HepG2 (cell line): ENCODE measurements around the gene ATP6V0A1. TPM values are rescaled to one million over a fixed set of nuclear protein-coding genes. Genes with fewer than 3 reads are reported as not detected.

Experiments used
- ATF2 ChIP-seq: sonication (generic); formaldehyde crosslinking; IDR thresholded peaks from 2 replicates; pipeline ENCODE4 v1.4.0; 2020; ENCODE audit warnings: missing genetic modification reagents
- IKZF5 ChIP-seq: IDR thresholded peaks from 2 replicates; pipeline ENCODE4 v1.6.1; 2018; ENCODE audit warnings: missing genetic modification reagents, mild to moderate bottlenecking, missing compliant biosample characterization
- MED1 ChIP-seq: sonication (generic); formaldehyde crosslinking; IDR thresholded peaks from 2 replicates; pipeline ENCODE4 v1.4.0; 2020; ENCODE audit warnings: missing genetic modification reagents
- MYC ChIP-seq: sonication (generic); formaldehyde crosslinking; IDR thresholded peaks from 2 replicates; pipeline ENCODE4 v1.9.0; 2021; ENCODE audit warnings: missing genetic modification reagents, borderline replicate concordance
- PRDM10 ChIP-seq: sonication (generic); formaldehyde crosslinking; IDR thresholded peaks from 2 replicates; pipeline ENCODE4 v1.4.0; 2020; ENCODE audit warnings: low read depth, missing genetic modification reagents
- TRIM24 ChIP-seq: sonication (generic); formaldehyde crosslinking; IDR thresholded peaks from 2 replicates; pipeline ENCODE4 v1.8.0; 2022; ENCODE audit warnings: mild to moderate bottlenecking, missing genetic modification reagents
- XRCC5 ChIP-seq: fragments of 200-400 bp; formaldehyde crosslinking; optimal IDR thresholded peaks from 2 replicates; pipeline ENCODE3; 2017; ENCODE audit warnings: mild to moderate bottlenecking, low read length
- ZFP37 ChIP-seq: sonication (generic); formaldehyde crosslinking; IDR thresholded peaks from 2 replicates; pipeline ENCODE4 v1.4.0; 2020; ENCODE audit warnings: missing genetic modification reagents, borderline replicate concordance
- ZHX2 ChIP-seq, 2 experiments: sonication (generic) in 1 of 2; formaldehyde crosslinking in 1 of 2; IDR thresholded peaks; 2 replicates each; pipeline versions ENCODE4 v1.6.1 to v1.9.0; 2014 to 2022; ENCODE audit warnings: antibody characterized with exemption in 1 of 2, borderline replicate concordance in 1 of 2, inconsistent platforms in 1 of 2, low read depth in 1 of 2, missing genetic modification reagents in 1 of 2
- ZNF383 ChIP-seq: sonication (generic); formaldehyde crosslinking; IDR thresholded peaks from 2 replicates; pipeline ENCODE4 v1.4.0; 2020; ENCODE audit warnings: missing genetic modification reagents, mild to moderate bottlenecking, borderline replicate concordance
- ZNF580 ChIP-seq: IDR thresholded peaks from 2 replicates; pipeline ENCODE4 v1.6.1; 2016; ENCODE audit warnings: low read depth, borderline replicate concordance
- ZNF770 ChIP-seq: sonication (generic); formaldehyde crosslinking; IDR thresholded peaks from 2 replicates; pipeline ENCODE4 v1.5.0; 2020; ENCODE audit warnings: mild to moderate bottlenecking, missing genetic modification reagents
- ZNF891 ChIP-seq: sonication (generic); formaldehyde crosslinking; IDR thresholded peaks from 2 replicates; pipeline ENCODE4 v1.5.0; 2020; ENCODE audit warnings: mild to moderate bottlenecking, missing genetic modification reagents
- polyA plus RNA-seq, 8 experiments: library from polyadenylated mRNA; depleted of rRNA in 3 of 8; stranded (reverse) in 7 of 8; unstranded in 1 of 8; fragments of >200 nt; fragmentation: Illumina TruSeq in 4 of 8; extraction: Trizol in 4 of 8; gene quantifications; 2 replicates each; pipeline versions ENCODE4 v1.2.1 to v1.2.3, GENCODE V29; 2011 to 2016; ENCODE audit warnings: low read depth in 4 of 8, missing spikeins in 1 of 8, mixed read lengths in 1 of 8; ENCODE audit not compliant: insufficient read depth in 1 of 8
- total RNA-seq, 5 experiments: library from RNA; depleted of rRNA; stranded (reverse); fragments of >200 nt; fragmentation: Illumina TruSeq; extraction: Trizol; gene quantifications; 2 replicates each; pipeline ENCODE4 v1.2.3, GENCODE V29; 2016; ENCODE audit warnings: low read depth in 1 of 5

ATP6V0A1 gene
- total and polyA plus RNA-seq, 2 of the 13 experiments (the other 11 are each of a cell fraction or from before 2014, with no cell fraction given), result 27.9 to 54.1 TPM

- TF ChIP-seq ZNF383 (CRISPR knock-in tag) (peak; percentile 67; the same call in 1 of the 2 replicates), ZNF770 (CRISPR knock-in tag) (peak; percentile 37; the same call in 1 of the 2 replicates), ZNF580 (CRISPR knock-in tag) (peak; percentile 82), XRCC5 (peak; percentile 94), ATF2 (CRISPR knock-in tag) (peak; percentile 63; the same call in 1 of the 2 replicates), MED1 (CRISPR knock-in tag) (peak; percentile 57), ZFP37 (peak; percentile 81; the same call in 1 of the 2 replicates), IKZF5 (CRISPR knock-in tag) (peak; percentile 66; the same call in 1 of the 2 replicates), ZNF891 (CRISPR knock-in tag) (0 out of 2 replicates have a peak, but pooled peaks have one; percentile 37), ZHX2 (IDR thresholded peaks at IDR 0.05; ENCODE audit: low read depth) (no peak), ZHX2 (CRISPR knock-in tag; IDR thresholded peaks at IDR 0.05; ENCODE audit: borderline replicate concordance) (0 out of 2 replicates have a peak, but pooled peaks have one; percentile 63), PRDM10 (CRISPR knock-in tag) (no peak), MYC (CRISPR knock-in tag) (peak; percentile 44; the same call in 1 of the 2 replicates), TRIM24 (0 out of 2 replicates have a peak, but pooled peaks have one; percentile 21)
Measured at GRCh38 chr17:42517516-42517915, 58.8 kb downstream of the ATP6V0A1 start (continued).
